Effector CD4-positive, alpha-beta T cell (primary cell): Measurements from ENCODE around the gene ADORA2B.
"Not testable (repeated sequence)": the region's sequence is repeated elsewhere in the genome, so short reads cannot be mapped to it uniquely, and the experiment has no call there.

Experiments used
- DNase-seq: peaks from one replicate; pipeline ENCODE4 v3.0.0-alpha.2; 2020

The ADORA2B gene

DNA sequence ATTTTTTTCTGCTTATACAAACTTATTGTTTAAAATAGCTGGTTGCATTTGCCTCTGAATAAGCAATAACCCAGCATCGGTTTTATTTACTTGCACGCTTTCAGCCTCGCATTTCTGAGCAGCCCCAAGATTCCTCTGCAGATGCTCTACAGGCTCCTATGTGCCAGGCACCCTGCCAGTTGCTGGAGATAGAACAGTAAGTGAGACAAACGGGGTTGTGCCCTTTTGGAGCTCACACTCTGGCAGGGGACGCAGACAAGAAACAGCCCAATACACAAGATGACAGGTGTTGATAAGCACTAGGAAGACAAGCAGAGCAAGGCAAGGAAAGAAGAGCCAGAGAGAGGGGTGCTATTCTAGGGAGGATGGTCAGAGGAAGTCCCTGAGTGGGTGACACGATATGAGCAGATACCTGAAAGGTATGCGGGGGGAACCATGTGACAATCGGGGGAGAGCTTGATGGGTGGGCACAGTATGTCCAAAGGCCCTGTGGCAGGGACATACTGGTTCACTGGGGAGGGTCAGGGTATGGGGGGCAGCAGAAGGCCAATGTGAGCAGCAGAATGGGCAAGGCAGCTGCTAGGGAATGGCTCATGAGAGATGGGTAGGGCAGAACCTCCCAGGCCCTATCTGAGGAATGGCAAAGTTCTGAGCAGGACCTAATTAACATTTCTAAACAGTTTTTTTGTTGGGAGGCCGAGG lies 18.7 kb upstream of the ADORA2B start:
- no peak for DNase-seq

DNA sequence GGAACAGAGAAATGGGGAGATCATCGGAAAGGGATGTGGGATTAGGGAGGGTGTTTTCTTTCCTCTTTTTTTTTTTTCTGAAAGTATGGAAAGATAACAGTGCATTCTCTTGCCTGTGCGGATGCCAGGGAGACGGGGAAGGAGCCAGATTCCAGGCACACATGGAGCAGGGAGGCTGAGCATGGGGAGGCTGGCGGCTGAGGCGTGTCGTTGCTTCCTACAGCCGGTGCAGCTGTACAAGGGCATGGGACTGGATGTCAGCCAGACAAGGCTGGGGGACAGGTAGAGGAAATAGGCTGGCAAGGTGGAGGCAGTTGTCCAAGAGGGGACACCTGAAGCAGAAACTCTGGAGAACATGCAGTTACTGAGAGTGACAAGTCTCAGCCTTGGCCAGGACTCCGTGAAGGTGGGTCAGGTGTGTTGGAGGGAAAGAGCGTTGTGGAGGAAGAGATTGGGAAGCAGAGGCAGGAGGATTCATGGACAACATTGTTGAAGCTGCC lies 16.6 kb upstream of the ADORA2B start:
- no peak for DNase-seq

DNA sequence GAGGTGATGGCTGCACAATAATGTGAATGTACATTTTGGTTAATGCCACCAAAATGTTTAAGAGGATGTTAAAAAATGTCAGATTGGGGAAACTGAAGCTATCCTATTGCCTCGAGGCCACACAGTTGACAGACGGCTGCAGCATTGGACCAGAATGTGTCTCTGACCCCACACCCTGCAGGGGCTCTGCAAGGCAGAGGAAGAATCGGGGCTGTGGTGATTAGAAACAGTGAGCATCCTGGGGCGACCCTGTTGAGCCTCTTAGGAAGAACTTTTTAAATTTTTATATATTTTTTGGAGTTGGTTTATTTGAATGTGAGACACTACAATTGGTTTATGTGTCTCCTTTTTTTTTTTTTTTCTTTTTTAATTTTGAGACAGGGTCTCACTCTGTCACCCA lies 15.0 kb upstream of the ADORA2B start:
- DNase-seq = no peak

- DNase-seq = no peak
These were observed 14.5 kb upstream of the ADORA2B start for GRCh38 chr17:15930426-15930825.

DNA sequence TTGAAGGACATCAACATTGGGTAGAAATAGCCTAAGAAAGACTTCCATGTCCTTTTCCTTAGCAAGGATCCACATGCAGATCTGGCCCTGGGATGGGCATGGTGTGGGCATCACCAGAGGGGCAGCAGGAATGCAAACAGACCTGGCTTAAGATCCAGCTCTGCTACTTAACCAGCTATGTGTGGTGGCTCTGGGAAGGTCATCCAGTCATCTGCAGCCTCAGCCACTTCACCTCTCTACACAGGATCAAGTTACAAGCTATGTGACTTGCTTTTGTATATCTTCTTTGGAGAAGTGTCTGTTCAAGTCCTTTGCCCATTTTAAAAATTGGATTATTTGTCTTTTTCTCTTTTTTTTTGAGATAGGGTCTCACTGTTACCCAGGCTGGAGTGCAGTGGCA lies 13.5 kb upstream of the ADORA2B start:
- no peak for DNase-seq

- no peak for DNase-seq
These were observed 10.1 kb upstream of the ADORA2B start for GRCh38 chr17:15934866-15935265.

GRCh38 chr17:15935891-15936290 lies 9.0 kb upstream of the ADORA2B start:
- DNase-seq = no peak

- DNase-seq = not testable (repeated sequence)
These were observed 8.4 kb upstream of the ADORA2B start for GRCh38 chr17:15936481-15936880.

DNA sequence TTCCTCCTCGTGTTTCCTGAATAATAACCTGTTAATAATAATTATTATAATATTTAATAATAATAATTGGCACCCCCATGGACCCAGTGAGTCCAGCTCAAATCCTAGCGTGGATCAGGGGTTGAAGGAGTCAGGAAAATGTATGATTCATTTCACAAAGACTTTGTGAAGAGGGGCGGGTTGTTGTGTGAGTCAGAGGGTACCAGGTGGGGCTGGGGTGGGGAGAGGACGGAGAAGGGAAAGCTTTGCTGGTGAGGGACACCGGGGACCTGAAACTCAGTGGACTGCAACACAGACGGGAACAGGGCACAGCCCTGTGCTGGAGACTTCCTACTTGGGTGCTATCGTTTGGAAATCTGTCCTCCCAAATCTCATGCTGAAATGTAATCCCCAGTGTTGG lies 3.1 kb upstream of the ADORA2B start:
- DNase-seq = no peak

DNA sequence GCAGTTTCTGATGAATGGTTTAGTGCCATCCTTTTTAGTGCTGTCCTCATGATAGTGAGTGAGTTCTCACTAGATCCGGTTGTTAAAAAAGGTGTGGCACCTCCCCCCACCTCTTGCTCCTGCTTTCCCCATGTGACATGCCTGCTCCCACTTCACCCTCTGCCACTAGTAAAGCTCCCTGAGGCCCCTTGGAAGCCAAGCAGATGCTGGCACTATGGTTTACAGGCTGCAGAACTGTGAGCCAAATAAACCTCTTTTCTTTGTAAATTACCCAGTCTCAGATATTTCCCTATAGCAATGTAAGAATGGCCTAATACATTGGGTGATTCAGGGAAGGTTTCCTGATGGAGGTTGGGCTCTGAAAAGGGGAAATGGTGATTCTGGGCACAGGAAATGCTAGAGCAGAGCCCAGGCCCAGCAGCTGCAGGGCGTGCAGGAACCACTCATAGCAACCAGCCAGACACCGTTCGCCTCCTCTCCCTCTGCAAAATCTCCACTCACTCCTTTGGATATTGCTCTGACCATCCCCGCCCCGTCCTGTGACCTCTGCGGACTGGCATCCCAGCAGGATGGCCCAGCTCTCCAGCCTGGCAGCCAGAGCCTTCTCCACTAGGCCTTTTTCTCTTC lies 2.6 kb upstream of the ADORA2B start:
- no peak for DNase-seq

- DNase-seq = no peak
These were observed 765 bp upstream of the ADORA2B start for GRCh38 chr17:15943971-15944758.

GRCh38 chr17:15945527-15946191 lies 729 bp downstream of the ADORA2B start:
- no peak for DNase-seq

- DNase-seq = no peak
These were observed 1.7 kb downstream of the ADORA2B start for GRCh38 chr17:15946611-15947120.

GRCh38 chr17:15947271-15947670 lies 2.3 kb downstream of the ADORA2B start:
- no peak for DNase-seq

DNA sequence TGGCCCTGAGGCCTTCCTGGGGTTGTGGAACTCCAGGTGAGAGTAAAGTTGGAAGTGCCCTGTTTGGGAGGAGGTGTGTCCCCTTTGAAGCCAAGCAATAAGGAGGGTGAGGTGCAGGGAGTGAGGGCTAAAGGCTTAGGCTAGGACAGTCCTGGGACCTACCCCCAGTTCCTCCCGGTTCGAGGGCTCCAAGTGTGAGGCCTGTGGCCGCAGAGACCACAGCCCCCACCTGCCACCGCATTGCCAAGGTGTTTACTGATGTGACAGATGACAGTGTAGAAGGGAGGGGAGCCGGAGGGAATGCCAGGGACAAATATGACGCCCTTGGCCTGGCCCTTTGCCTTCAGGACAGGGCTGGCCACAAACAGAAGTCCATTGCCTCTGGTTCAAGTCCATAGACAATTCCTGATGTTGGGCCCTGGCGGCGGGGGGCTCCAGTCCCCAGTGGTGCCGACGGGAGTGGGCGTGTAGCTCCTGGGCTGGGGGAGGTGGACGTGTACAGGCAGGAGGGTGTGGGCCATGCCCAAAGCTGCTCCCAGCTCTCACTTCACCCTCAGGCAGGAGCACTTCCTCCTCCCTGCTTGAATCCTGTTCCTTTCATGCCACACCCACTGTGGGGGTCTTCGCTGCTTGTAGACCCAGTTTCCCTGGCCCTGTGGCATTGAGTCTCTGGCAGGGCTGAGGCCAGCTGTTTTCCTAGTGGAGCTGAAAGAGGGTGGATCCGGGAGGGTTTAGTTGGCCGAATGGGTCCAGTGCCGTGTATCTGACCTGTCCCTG lies 3.2 kb downstream of the ADORA2B start:
- DNase-seq = no peak

DNA sequence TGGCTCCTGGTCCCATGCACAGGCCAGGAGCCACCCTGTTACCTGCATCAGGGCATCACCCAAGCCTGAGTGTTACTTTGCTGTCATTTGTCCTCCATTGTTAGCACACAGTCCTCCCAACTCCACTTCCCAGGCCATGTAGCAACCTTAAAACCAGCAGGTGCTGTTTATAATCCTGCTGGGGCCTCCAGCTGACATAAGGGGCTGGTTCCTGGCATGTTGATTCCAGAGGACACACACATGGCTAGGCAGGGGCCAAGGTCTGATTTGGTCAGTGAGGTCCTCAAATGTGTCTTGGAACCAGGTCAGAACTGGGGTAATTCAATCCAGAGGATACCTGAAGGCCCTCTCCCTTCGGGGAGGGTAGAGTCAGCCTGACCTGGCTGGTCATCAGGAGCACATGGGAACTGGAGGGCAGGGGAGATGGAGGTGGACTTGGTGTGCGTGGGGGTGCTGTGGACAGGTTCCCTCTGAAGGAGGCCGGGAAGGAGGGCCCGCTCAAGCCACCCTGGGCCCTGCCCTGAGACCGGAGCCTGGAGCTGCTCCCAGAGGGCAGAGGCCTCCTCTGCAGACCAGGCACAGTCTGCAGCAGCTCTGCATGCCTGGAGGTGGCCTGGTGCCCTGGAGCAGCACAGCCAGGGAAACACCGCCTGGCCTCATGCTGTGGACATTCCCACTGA lies 6.6 kb downstream of the ADORA2B start:
- DNase-seq = no peak

- DNase-seq = no peak
These were observed 7.2 kb downstream of the ADORA2B start for GRCh38 chr17:15952048-15952532.

DNA sequence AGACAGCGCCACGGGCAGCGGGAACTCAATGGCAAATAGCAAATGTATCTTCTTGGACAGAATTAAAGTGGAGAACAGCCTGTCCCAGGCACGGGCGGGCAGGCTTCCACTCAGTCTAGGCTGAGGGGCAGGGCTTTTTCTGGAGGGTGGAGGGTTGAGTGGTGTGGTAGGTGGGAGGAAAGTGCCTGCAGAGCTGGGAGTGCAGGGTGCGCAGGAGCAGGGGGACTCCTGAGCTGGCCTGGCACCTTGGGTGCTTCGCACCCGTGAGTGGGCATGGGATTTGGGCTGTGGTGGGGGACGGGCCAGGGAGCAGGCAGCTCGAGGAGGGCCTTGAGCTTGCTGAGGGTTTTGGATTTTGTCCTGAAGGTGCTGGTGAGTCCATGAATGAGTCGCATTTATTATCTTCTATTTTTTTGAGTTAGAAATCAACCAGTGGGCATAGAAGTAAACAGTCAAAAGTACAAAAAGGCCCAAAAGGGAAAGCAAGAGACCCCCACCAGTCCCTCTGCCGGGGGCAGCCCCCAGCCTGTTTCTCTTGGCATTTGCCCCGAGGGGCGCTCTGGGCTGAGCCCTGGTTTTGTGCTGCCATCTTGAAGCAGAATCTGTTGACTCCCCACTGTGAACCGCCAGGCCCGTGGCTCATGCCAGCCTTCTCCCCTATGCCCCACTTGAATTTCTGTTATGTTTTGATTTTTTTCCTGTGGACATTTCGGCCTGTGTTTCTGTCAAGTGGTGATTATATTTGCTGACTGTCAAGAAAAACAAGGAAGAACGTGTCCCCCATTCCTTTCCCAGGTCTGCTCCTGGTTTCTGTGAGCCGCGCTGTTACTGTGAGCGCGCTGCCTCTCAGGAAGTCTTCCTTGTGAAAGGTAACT lies 8.2 kb downstream of the ADORA2B start:
- no peak for DNase-seq

- no peak for DNase-seq
These were observed 9.3 kb downstream of the ADORA2B start for GRCh38 chr17:15954222-15954621.

DNA sequence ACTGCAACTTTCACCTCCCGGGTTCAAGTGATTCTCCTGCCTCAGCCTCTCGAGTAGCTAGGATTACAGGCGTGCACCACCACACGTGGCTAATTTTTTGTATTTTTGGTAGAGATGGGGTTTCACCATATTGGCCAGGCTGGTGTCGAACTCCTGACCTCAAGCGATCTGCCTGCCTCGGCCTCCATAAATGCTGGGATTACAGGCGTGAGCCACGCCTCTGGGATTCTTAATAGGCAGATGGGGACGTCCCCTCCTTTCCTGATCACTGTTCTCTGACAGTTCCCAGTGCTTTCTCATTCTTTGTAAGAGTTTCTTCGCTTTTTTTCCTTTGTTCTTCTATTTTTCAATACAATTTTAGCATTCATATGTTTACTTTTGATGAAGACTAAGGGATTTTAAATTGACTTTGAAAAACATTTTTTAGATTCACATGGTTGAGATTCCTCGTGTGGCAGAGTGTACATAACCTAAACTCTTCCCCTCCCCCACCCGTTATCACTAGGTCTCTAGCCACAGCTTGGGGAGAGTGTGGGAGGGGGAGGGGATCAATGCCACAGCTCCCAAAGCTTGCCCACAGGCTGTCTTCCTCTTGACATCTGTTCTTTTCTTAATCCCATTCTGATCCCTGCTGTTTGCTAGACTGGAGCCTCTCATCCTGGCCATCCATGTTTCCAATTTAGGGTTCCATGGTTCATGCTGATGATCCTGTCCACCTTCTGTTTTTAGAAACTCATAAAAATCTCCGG lies 11.0 kb downstream of the ADORA2B start:
- DNase-seq = no peak
